ENCODE results near the gene INPP5A.

- TF ChIP-seq CTCF (IDR thresholded peaks at IDR 0.05) = no peak
- no peak for TF ChIP-seq POLR2A (IDR thresholded peaks at IDR 0.05)
Measured at GRCh38 chr10:132628966-132629900, 91.6 kb downstream of the INPP5A start.
